GM12892 (cell line): ENCODE results near the gene CRMP1.

Source experiments
- POLR2A ChIP-seq: IDR thresholded peaks from 2 replicates; pipeline ENCODE4 v1.6.1; 2011; ENCODE audit warnings: low read depth, low read length, control low read depth
- POLR2AphosphoS5 ChIP-seq: IDR thresholded peaks from 2 replicates; pipeline ENCODE4 v1.6.1; 2011; ENCODE audit warnings: low read depth, low read length, control low read depth

- no peak for TF ChIP-seq POLR2A
- TF ChIP-seq POLR2AphosphoS5: no peak
These were observed 108.9 kb downstream of the CRMP1 start for GRCh38 chr4:5784021-5784420.
